Measurements from ENCODE around the gene THSD7A. TPM values are rescaled to one million over a fixed set of nuclear protein-coding genes. Genes with fewer than 3 reads are reported as not detected.

THSD7A gene
- total and polyA plus RNA-seq, 10 of the 15 experiments (the other 5 are each of a cell fraction or from before 2014, with no cell fraction given): 0.03 to 0.09 (median 0.03) TPM; not detected in 7

DNA sequence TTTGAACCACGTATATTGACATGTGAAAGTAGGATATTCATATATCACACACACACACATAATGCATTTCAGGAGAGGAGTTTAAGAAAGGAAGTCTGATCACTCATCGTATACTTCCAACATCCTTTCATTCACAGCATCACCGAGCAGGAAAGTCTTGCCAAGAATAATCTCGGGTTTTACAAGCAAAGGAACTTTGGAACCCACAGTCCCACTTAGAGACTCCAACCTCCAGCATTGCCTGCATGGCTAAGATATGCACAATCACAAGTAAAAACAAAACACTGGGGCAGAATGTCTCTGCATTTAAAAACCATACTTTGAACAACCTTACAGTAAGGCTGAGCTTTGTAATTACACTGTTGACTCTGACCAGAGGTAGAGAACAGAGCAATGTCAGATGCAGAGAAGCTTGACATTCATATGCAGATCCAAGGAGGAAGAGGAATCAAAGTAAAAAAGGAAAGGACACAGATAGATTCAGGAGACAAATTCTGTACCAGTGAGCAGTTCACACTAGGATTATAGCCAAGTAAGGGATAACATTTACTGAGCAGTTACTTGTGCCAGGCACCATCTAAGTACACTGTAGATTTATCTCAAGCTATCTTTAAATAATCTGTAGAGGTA is 14.8 kb downstream of the THSD7A start:
- 23% methylated on average over 4 of the region's 4 CpGs for WGBS (ENCODE audit: insufficient coverage, insufficient replicate concordance, low lambda C conversion rate, missing lambda C conversion rate)
- DNase-seq (ENCODE audit: low read depth, low spot score) (no peak), FAIRE-seq (no peak), ATAC-seq (no peak)
- no peaks in the 10 kb centered on the region for H3K27me3 ChIP-seq (replicated peaks in 1 of 2; ENCODE audit: control insufficient read depth in 2 of 2, insufficient read depth in 2 of 2, low read length in 1 of 2)
- no peaks in the 10 kb centered on the region for H4K20me1 ChIP-seq (ENCODE audit: control insufficient read depth, insufficient read depth)
- no peak for TF ChIP-seq ASH2L (IDR thresholded peaks at IDR 0.05; ENCODE audit: borderline replicate concordance, low read depth)
- TF ChIP-seq, protein P1, sequence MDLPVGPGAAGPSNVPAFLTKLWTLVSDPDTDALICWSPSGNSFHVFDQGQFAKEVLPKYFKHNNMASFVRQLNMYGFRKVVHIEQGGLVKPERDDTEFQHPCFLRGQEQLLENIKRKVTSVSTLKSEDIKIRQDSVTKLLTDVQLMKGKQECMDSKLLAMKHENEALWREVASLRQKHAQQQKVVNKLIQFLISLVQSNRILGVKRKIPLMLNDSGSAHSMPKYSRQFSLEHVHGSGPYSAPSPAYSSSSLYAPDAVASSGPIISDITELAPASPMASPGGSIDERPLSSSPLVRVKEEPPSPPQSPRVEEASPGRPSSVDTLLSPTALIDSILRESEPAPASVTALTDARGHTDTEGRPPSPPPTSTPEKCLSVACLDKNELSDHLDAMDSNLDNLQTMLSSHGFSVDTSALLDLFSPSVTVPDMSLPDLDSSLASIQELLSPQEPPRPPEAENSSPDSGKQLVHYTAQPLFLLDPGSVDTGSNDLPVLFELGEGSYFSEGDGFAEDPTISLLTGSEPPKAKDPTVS (IDR thresholded peaks at IDR 0.05; ENCODE audit: low read depth, low read length): no peak
- no peak for TF ChIP-seq SPI1 (IDR thresholded peaks at IDR 0.05; ENCODE audit: borderline replicate concordance, insufficient read depth, low read depth, low read length)
- no peak for TF ChIP-seq BACH1 (IDR thresholded peaks at IDR 0.05; ENCODE audit: borderline replicate concordance)
- TF ChIP-seq EGR1 (IDR thresholded peaks at IDR 0.05; ENCODE audit: borderline replicate concordance in 1 of 2, low read depth in 2 of 2, low read length in 2 of 2): no peak
- TF ChIP-seq KDM1A (IDR thresholded peaks at IDR 0.05; ENCODE audit: borderline replicate concordance): no peak
- TF ChIP-seq, protein P2, sequence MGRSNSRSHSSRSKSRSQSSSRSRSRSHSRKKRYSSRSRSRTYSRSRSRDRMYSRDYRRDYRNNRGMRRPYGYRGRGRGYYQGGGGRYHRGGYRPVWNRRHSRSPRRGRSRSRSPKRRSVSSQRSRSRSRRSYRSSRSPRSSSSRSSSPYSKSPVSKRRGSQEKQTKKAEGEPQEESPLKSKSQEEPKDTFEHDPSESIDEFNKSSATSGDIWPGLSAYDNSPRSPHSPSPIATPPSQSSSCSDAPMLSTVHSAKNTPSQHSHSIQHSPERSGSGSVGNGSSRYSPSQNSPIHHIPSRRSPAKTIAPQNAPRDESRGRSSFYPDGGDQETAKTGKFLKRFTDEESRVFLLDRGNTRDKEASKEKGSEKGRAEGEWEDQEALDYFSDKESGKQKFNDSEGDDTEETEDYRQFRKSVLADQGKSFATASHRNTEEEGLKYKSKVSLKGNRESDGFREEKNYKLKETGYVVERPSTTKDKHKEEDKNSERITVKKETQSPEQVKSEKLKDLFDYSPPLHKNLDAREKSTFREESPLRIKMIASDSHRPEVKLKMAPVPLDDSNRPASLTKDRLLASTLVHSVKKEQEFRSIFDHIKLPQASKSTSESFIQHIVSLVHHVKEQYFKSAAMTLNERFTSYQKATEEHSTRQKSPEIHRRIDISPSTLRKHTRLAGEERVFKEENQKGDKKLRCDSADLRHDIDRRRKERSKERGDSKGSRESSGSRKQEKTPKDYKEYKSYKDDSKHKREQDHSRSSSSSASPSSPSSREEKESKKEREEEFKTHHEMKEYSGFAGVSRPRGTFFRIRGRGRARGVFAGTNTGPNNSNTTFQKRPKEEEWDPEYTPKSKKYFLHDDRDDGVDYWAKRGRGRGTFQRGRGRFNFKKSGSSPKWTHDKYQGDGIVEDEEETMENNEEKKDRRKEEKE (IDR thresholded peaks at IDR 0.05): no peak
- no peak overlapping the region for H3K4me2 ChIP-seq (ENCODE audit: control insufficient read depth, insufficient read depth)
- no peaks in the 10 kb centered on the region for H3K36me3 ChIP-seq (ENCODE audit: control insufficient read depth in 2 of 2, insufficient read depth in 2 of 2, low read length in 1 of 2)
- BruUV-seq (replicated peaks): no TSS peak
- no peaks in the 10 kb centered on the region for H3K4me1 ChIP-seq (ENCODE audit: control insufficient read depth, insufficient read depth, low read length)
- no peak overlapping the region for H3K9ac ChIP-seq (ENCODE audit: control insufficient read depth, insufficient read depth, low read length)
- in situ Hi-C loops (cut with MboI): no loop called here
- no peaks in the 10 kb centered on the region for H3K79me2 ChIP-seq (ENCODE audit: control insufficient read depth, insufficient read depth, low read length)
- intact Hi-C loops (cut with micrococcal nuclease; ENCODE audit: unreplicated experiment): no loop called here
- POLR2A ChIA-PET: no interaction called here
- H3K9me3 ChIP-seq (replicated peaks; ENCODE audit: control insufficient read depth, insufficient read depth, low read length): no peaks in the 10 kb centered on the region
- RAD21 ChIA-PET (ENCODE audit: unreplicated experiment): no interaction called here
- CTCF ChIA-PET: interaction anchor here (1.0 kb wide), 1 partner anchor 16 kb away, joined by 4 read pairs; no protein-coding TSS in a partner anchor
- H2AFZ ChIP-seq (ENCODE audit: control insufficient read depth, low read depth, low read length): no peak overlapping the region
- H3K27ac ChIP-seq (ENCODE audit: control insufficient read depth, insufficient read depth): no peak overlapping the region
- H3K4me3 ChIP-seq: no peak overlapping the region
- SMC1A ChIA-PET (ENCODE audit: uncharacterized antibody, unreplicated experiment): interaction anchor here (1.0 to 1.2 kb wide), 2 partner anchors 17 to 19 kb away, joined by 3 read pairs; no protein-coding TSS in a partner anchor
